ENCODE measurements around the gene DNPH1.

DNPH1 gene

GRCh38 chr6:43180985-43181384 is 48.3 kb downstream of the DNPH1 start:
- DNase-seq, result no peak

GRCh38 chr6:43180058-43180457 is 49.2 kb downstream of the DNPH1 start:
- DNase-seq, result no peak

- no peak for DNase-seq
Observed at GRCh38 chr6:43178951-43179830, 50.1 kb downstream of the DNPH1 start.

- no peak for DNase-seq
Observed at GRCh38 chr6:43178150-43178549, 51.1 kb downstream of the DNPH1 start.

GRCh38 chr6:43176423-43176786 is 52.9 kb downstream of the DNPH1 start:
- DNase-seq, result no peak

- DNase-seq, result no peak
Observed at GRCh38 chr6:43175676-43176422, 53.4 kb downstream of the DNPH1 start.
